Measurements from ENCODE around the gene ANAPC13.

The ANAPC13 gene

GRCh38 chr3:134482622-134483021 is 3.2 kb downstream of the ANAPC13 start:
- no peak for DNase-seq

- DNase-seq, result no peak
Observed at GRCh38 chr3:134481166-134481565, 4.6 kb downstream of the ANAPC13 start.

- DNase-seq, result no peak
Observed at GRCh38 chr3:134480546-134480945, 5.2 kb downstream of the ANAPC13 start.

GRCh38 chr3:134477938-134478337 is 7.8 kb downstream of the ANAPC13 start:
- no peak for DNase-seq

DNA sequence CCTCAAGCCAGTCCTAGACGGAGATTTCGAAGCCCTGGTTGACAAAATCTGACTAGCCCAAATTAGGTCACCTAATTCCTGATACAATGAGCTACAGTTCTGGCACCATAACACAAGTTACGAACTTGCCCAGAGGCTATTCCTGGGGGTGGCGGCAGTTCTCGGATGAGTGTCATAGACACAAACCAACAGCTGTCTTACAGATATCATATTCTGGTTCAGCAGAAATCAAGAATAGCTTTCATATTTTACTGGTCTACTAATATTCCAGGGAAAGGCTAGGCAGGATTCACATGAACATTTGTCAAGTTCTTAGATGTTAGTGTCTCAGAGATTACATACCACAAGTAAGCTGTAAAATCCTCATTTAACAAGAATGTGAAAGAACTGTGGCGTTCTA is 8.8 kb downstream of the ANAPC13 start:
- no peak for DNase-seq

- DNase-seq, result no peak
Observed at GRCh38 chr3:134476306-134476705, 9.5 kb downstream of the ANAPC13 start.

- no peak for DNase-seq
Observed at GRCh38 chr3:134474956-134475355, 10.8 kb downstream of the ANAPC13 start.

DNA sequence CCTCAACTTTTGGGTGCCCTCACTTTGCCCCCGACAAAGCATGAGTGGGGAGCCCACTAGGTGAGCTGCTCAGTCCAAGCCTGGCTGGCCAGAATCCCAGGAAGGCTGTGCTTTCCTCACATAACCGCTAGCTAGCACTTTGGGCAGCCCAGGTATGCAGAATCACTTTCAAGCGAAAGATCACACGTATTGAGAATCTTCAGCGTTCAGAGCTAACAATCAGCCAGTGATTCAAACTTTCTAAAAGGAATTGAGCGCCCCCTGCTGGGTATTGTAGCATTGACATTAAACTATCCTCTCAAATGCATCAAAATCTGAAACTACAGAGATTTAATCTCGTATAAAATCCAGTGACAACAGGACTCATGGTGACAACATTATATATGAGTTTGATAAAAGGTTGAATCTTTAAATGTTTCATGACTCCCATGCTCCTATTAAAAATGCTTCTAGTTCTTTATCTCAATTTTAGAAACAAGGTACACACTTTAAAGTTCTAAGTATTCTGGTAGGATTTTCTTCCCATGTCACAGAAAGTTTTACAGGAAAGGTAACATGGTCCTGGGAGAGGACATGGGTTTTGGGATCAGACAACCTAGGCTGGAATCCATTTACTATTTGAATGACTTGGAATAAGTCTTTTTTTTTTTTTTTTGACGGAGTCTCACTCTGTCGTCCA is 11.8 kb downstream of the ANAPC13 start:
- peak; percentile 34 to 69 (median 56) for DNase-seq

DNA sequence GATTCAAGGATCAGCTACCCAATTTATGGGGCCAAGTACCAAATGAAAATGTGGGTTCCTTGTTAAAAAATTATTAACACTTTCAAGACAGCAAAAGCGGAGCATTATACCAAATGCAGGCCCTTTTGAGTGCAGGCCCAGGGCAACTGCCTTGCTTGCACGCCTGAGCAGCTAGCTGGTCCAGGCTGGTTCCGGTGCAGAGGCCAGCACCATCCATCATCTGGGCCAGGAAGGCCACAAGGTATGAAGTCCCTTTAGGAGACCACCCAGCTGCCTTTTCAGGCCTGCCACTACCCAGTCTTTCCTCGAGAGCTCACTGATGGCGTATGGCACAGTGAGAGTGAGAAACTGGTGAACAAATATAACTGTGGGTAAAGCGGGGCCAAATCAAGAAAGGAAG is 13.0 kb downstream of the ANAPC13 start:
- DNase-seq, result no peak

DNA sequence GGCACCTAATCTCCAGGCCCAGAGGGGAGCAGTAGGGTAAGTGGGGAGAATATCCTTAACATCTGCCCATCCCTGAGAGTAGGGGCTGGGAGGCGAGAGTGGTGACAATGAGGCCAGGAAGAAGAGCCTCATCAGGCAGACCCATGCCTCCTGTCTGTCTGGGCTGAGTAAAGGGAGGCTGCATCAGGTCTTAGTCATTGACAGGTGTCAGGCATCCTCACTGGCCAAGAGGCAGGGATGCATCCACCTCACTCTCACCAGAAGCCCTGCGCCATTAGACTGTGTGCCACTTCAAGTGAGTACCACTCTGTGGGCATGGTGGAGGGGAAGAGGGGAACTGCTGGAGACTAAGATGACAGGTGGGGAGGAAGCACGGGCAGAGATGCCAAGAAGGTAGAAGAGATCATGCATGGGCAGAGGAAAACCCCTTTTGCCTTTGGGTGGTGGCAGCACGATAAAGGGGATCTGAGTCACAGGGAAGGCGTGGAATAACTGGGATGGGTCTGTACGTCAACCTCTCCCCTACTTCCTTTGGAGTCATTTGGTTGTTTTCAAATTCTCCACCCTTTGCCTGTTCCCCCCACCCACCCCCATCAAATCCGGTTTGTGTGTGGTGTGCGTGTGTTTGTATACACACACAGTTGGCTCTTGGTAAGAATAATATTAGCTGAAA is 14.1 kb downstream of the ANAPC13 start:
- DNase-seq, result no peak

DNA sequence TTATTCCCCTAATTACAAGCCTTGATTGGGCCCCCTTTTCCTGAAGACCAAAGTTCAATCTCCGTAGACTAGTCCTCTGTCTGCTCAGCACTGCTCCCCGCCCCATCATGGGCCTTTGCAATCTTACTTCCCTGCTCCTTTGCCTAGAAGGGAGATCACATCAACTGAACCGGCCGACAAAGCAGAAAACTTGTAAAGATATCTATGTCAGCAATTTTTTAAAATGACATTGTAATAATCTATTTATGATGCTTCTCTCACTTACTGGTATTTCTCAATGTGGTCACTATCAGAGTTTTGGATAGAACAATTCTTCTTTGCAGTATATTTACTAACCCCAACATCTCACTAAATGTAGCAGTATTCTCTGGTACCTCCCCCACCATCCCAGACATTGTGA is 17.3 kb downstream of the ANAPC13 start:
- no peak for DNase-seq

DNA sequence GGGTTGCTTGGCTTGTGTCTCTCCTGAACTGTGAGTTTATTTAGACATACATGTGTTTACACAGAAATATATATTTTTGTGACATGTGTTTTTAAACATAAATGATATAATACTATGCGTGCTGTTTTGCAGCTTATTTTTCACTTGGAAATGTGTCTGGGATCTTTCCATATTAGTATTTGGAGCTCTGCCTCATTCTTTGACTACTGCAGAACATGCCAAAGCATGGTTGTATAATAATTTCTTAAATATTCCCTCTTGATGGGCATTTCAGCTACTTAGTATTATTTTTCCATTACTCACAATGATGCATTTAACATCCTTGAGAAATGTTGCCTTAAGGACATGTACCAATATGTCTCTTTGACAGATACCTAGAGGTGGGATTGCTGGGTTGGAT is 19.5 kb downstream of the ANAPC13 start:
- DNase-seq, result no peak

DNA sequence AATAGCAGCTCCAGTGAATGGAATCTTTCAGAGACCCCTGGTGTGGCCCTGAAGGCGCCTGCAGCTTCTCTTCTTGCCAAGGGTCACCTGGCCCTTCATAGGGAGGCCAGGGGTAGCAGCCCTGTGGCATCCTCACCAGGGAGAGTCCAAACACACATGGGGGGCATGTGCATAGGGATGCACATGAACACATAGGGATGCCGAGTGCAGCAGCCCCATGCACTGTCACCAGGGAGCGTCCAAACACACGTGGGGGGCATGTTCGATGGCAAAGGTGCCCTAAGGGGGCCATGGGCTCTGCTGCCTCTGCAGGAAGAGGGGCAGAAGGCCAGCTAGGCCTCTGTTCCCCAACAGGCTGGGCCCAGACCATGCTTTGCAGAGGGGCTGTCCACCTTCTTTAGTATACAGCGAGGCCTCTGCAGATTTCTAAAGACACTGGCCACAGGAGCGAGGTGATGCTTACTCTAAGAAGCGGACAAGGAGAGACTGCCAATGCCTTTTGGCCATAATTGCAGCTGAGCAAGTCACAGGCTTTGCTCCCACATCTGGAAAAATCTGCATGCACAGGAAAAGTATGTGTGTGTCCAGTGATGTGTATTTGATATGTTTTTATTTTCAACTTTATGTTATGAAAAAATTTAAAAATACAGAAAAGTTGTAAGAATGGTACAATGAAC is 21.0 kb downstream of the ANAPC13 start:
- no peak for DNase-seq

DNA sequence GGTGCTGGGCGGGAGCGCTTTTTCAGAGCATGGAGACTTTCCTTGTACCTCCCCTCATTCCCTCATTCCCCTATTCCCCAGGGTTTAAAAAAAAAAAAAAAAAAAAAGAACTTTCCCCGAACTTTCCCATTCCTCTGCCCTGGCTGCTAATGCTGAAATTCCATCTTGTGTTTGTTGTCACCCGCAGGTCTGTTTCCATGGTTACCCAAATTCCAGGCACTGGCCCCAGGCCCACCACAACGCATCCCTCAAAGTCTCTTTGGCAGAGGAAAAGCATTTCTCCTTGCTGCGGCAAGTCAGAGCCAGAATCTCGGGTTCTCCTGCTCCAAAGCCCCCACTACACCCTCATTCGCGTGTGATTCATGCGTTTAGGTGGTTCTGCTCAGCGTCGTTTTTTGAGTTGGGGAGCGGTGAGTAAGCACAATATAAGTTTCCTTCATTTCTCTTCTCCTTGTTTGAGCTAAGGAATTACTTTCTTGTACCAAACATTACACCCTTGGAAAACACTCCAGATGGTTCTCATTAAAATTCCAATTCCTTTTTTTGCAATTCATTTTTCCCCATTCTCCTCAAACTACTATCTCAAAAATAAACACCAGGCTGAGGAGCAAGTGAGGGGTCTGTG is 21.6 kb downstream of the ANAPC13 start:
- DNase-seq, result no peak

GRCh38 chr3:134463676-134464063 is 22.1 kb downstream of the ANAPC13 start:
- no peak for DNase-seq

GRCh38 chr3:134462331-134462941 is 23.3 kb downstream of the ANAPC13 start:
- DNase-seq, result no peak

DNA sequence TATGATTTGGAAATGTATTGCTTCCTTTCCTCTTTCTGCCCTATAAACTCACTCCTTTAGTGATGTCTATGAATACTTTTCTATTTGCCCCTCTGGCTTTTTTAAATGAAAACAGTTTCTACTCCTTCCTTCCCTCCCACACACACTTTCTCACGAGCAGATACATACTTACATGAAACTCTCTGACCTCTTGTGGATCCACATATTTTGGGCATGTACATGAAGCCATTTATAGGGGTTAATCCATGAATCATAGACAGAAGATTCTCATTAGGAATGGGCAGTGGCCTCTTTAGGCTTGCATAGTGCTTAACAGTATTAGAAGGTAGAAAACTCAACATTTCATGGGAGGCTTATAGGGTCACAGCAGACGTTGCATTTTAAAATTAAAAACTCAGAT is 24.8 kb downstream of the ANAPC13 start:
- no peak for DNase-seq

DNA sequence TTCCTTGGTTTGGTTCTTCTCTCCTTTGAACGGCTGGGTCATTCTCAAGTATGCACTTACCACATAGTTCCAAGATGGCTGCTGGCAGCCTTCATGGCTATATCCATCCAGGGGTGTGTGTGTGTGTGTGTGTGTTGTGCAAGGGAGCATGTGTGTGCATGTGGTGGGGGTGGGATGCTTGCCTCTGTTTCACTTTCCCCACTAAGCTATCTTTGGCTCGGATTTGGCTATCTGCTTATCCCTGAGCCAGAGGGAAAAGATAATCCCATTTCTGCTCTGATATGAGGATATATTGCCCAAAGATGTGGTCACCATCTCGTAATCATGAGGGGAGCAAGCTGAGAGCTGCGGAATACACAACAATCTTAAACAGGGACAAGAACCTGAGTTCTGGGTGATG is 26.2 kb downstream of the ANAPC13 start:
- DNase-seq, result no peak

DNA sequence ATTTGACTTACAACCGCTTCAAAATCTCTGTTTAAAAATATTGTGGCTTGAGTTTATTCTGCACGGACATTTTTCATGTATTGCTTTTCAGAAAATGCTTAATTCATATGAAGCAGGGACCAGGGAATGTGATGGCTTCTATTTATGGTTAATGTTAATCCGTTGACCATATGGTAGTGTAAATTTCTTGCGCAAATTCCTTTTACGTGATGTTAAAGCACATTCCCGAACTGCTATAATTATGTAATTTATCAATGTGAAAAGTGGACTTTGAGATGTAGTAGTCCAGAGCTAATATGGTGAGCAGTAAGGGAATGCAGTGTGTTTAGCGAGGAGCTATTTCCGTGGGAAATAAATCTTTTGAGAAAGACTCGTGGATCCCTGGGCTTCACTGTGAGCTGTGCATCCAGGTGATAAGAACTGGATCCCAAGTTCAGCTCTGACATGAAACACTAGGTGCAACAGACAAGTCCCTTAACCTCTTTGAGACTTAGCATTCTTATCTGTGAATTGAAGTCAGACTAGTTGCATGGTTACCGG is 27.3 kb downstream of the ANAPC13 start:
- no peak for DNase-seq

DNA sequence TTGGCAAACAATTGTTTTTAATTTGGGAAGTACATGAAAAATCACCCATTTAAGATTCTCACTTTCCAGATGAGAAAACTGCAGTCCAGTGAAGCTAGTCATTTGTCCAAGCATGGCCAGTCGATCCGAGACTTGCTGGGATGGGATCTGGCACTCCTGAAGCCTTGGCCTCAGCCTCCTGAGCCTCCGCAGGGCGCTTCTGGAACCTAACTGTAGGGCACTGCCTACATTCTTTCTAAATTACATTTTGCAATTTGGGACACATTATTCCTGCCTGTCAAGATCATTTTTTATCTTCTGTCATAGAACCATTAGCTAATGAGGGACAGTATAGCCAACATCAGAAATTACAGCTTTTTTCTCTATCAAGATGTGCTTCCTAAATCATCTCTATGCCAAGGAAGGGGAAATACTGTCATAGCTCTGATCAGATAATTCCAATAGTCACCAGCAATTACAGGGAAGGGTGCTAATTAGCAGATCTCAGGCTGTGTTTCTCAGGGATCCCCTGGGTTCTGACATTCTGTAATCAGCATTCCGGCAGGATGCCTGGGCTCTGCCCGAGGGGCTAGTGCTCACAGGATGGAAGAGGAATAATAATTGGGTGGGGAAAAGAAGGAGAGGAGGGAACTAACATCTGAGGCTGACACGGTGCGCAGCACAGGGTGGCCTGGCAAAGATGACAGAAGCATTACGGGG is 28.3 kb downstream of the ANAPC13 start:
- DNase-seq, result no peak

DNA sequence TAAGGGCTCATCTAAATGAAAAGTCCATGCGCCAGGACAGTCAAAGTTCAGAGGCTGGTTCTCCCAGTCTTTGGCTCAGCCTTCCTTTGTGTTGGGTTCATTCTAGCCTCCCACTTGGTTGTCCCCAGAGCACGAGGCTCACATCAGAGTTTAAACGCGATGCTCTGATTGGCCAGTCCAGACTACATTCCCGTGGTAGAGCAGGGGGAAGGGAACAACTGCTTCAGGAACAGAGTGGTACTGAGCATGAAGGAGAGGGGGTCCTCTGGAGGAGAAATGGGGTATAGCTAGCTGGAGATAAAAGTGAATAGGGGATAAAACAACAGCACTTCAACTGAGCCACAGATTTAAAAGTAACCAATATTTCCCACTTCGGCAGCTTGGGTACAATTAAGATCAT is 32.2 kb downstream of the ANAPC13 start:
- DNase-seq, result no peak

DNA sequence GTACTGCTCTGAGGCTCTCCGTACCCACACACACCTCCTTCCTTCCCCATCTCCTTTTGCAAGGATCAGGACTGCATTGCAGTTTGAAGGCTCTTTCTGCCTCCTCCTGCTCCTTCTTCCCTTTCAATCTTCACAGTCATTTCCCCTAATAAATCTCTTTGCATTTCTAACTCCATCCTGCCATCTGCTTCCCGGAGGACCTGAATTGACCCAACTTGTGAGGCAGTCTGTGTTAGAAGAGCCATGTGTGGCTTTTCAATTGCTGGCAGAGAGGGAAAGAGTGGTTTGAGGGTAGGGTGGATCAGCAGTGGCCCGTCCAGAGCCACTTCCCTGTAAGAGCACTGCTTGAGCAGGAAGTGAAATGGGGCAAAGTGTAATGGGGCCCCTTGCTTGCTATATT is 35.8 kb downstream of the ANAPC13 start:
- no peak for DNase-seq

Measured in T-helper 2 cell (primary cell).